ENCODE measurements around the gene SLC25A19.

SLC25A19 gene

DNA sequence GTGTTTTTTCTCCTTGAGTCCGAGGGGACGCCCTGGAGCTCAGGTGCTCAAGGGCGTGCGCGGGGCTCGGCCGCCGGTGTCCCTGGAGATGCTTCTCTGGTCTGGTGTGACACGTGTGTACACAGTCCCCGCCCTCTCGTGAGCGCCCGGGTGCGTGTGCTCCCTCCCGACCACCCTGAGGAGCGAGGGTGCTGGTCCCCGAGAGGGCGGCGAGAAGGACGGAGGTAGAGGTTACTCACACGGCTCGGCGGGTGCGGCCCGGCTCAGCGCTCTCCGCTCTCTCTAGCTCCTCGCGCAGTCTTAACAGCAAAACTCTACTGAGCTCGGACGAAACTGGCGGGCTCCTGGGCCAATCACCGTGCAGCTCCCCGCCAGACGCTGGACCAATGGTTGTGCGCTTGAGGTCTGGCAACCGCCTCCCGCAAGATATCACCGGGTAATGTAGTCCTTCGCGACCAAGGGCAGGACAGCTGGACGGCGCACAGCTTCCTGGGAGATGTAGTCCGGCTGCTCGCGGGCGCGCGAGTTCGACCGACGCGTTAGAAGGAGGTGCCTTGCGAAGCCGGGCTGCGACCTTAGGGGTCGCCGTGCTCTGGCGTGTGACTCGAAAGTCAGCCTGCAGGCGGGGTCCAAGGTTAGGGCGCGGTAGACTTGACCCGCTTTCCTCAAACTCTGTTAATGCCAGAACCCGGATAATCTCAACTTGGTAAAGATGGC lies at the start of gene SLC25A19:
TSS of gene SLC25A19 (minus strand) at position 319 of the 717 bp plus-strand sequence. CDS start 2,669 bp downstream, outside the sequence.
- peak; percentile 91 to 98 for DNase-seq

DNA sequence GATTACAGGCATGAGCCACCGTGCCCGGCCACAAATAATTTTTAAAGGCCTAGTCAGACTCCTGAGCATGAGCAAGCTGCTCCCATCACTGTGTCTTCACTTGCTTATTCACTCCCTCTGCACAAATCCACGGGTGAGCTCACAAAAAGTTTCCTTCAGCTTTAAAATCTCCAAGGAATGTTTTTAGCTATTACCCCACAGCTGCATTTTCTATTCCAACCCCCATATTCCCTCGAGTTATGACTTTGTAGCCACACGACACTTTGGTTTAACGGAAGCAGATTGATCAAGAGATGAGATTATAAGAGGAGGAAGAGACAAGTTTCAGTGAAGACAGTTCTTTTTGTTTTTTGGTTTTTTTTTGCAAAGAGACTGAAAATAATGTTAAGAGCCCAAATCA lies 49.1 kb upstream of the SLC25A19 start:
- DNase-seq = no peak

DNA sequence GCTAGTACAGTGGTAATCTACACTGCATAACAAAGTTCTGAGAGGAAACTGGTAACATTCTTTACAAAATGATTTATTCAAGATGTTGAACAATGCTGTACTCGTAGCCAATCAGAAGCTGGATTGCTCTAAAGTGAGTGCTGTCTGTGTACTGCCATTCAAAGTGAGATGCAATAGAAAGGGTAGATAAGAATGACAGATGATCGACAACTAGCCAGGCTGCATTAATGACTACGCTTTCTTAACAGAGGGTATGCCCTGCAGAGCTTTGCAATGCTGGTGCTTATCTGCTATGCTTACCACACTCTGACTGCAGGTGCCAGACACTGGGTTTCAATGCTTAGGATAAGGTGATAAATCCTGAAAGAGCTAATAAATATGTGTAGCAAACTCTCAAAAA lies 46.1 kb upstream of the SLC25A19 start:
- no peak for DNase-seq

DNA sequence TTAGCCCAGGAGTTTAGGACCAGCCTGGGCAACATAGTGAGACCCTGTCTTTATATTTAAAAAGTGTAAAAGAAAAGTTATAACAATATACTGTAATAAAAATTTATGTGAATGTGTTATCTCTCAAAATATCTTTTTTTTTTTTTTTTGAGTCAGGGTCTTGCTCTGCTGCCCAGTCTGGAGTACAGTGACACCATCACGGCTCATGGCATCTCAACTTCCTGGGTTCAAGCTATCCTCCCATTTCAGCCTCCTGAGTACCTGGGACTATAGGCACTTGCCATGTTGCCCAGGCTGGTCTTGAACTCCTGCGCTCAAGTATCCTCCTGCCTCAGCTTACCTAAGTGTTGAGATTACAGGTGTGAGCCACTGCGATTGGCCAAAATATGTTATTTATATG lies 45.5 kb upstream of the SLC25A19 start:
- DNase-seq = no peak

DNA sequence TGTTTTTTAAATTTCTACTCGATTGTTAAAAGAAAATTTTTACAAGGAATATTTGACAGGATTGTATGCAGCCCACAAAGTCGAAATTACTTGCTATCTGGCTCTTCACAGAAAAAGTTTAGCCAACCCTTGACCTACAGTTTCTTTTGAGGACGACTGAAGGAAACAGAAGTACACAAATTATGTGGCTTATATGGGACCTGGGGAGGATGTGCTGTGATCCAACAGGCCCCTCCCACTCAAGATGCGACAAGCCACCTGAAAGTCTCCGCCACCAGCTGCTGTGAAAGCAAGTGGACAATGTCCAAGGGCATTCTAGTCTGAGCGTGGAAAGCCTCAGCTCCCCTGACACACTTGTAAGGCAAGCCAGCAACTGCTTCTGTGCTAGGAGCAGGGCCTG lies 42.4 kb upstream of the SLC25A19 start:
- no peak for DNase-seq

DNA sequence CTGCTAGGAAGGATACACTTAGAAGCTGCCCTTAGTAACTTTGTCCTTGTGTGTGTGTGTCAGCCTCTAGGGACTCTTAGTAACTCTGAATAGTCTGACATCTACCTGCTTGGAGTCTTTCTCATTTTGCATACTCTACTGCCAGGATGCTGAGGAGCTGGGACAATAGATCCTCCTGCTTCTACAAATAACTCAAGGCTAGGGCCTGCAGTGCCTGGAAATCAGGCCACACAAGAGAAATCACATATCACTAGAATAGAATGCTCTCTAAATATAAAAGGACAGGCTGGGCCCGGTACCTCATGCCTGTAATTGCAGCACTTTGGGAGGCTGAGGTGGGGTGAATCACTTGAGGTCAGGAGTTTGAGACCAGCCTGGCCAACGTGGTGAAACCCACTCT lies 38.5 kb upstream of the SLC25A19 start:
- no peak for DNase-seq

DNA sequence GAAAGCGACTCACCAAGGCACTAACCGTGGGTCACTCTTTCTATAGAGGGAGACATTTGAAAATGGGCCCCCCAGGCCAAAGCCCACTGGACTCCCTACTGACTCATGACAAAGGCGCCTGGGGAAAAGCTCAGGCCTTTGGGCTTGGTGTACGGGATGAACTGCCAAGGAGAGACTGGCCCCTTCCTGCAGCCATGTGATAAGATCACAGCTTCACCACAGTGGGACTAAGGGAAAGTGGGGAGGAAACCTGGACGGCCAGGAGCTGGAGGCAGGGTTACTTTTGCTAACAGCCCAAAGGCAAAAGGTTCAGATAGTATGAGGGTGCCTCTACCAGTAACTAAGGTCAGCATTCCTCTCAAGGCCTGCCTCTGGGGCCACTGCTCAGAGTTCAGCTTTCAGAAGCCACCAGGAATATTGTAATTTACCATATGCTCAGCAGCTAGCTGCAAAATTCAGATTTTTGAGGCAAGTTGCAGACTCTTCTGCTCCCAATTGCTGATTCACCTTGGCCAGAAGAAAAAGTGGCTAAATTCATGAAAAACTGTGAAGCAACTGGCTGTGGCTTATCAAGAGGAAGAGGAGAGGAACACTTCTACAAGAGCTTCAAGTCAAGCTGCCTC lies 37.1 kb upstream of the SLC25A19 start:
- DNase-seq = no peak

DNA sequence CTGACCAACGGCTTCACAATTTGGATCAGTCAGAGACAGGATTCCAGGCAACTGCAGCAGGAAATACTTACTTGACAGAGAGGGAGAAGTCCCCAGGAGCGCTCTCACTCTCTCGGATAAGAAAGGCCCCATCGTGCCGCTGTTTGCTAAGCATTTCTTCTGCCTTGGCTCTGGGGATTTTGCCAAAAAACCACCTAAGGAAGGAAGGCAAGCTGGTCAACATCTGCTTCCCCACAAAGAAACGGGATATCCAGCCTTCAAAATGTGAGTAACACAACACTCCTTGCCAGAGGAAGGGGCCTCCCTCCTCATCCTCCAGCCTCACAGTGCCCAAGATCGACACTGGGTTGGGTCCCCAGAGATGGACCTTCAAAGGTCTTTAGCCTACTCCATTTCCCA lies 36.6 kb upstream of the SLC25A19 start:
- DNase-seq = no peak

DNA sequence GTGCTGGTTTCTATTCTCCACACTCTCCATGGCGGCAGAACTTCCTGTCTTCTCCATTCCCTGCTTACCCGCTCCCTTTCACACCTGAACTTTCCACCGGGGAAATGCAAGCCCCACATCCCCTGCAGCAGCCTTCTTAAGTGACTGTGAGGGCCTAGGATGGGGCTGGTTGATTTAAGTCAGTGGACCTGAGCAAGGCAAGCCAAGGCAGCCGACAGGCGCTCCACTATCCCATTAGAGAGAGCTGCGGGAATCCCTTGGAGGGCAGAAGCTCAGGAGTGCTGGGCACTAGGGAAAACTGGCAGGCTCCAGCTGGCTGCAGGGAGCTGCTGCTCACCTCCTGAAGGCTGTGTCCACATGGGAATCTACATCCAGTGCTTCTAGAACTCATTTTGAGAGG lies 36.1 kb upstream of the SLC25A19 start:
- DNase-seq = no peak

DNA sequence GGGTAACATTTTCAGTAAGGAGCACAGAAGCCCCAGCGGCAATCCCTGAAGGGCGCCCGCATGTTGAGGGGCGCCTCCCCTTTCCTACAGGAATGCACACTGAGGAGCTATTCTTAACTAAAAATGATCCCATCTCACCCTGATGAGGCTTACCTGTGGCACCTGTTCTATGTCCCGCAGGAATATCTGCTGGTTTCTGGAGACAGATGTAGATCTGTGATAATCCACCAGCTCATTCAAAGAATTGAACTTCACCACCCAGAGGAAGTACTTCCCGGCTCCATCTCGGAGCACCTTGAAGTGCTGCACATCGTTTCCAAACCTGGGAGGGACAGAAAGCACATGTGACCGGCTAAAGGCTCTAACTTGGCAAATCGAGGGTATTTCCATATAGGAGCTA lies 32.3 kb upstream of the SLC25A19 start:
- DNase-seq = no peak

DNA sequence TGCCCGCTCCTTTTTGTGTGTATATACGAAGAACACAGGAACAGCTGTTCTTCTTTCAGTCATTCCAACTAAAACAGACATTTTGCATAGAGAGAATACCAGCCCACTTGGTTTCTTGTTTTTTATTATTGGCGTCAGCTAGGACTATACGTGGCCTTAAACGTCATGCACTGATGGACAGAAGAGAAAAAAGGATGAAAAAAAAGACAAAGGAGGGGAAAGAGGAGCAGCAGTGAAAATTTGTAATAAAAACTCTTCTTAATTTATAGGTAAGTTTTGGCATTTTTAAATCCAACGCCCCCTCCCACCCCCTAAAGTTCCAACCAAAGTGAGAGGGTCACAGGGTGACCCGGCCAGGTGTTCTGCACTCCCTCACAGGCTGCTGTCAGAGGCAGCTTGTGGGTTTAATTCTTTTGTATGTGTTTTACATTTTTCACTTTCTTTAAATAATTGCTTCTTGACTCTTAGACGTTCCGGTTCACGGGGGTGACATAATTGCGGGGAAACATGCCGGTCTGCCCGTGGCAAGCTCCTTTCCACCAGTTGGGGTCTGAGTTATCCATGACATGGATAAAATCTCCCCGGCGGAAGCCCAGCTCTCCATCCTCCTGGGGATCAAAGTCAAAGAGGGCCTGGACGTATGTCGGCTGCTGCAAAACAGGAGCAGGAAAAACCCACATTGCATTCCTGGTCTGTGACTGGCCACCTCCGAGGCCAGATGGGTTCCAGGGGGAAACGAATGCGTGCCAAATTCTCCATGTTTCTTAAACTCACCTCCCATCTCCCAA lies 30.9 kb upstream of the SLC25A19 start:
- DNase-seq = no peak

DNA sequence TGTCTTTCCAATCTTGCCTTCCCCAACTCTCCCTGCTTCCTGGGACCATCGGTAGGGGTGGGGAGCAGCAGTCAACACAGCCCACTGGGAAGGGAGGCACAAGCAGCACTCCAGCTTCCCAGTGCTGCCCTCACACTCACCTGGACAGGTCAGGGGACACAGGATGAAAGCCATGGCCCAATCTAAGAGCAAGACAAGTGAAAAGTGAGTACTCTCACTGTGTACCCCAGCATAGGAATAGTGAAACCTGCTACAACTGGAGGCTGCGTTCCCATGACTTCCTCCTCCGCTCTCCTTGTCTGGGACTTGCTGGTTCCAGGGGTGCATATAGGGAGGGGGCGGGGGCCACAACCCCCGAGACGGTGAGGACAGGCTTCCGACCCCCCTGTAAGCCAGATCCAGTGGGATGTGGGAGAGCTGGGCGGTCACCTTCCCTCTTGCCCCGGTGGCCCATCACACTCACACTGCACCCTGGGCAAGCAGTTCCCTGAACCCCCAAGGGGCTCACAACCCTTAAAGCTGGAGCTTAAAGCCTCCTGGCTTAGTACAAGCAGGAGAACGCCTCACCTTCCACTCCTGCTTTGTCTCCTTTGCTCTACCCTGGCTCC lies 29.5 kb upstream of the SLC25A19 start:
- no peak for DNase-seq

DNA sequence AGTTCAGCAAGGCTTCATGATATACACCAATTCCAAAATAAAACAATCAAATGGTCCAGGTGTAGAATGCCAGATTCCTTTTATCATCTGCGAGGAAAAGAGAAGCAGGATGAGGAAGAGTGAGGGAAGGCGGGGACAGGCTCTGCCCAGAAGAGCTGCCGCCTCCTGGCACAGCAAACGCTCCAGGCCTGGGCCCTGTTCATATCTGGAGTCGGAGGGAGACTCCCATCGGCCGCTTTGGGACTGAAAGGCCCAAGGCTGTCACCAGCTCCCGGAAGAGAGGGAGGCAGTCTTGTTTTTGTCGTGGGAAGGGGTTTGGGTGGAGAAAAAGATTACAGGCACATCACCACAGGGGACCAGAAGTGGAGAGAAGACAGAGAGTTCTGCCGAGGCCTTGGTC lies 29.0 kb upstream of the SLC25A19 start:
- no peak for DNase-seq

DNA sequence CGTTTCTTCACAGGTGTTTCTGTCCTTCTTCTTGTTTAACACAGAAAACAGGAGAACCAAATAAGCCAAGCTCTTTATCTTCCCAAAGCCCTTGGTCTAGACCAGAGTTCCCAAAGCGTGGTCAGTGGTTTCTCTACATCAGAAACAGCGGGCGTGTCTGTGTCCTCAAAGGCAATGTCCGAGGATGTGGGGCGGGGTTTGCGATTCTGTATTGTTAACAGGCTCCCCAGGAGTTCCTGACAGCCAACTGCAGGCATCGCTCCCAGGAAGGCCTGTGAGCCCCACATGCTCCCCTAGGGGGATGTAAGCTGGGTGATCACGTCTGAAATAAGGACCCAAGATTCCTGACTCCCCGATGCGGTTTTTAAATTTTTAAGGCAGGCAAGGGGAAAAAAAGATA lies 28.4 kb upstream of the SLC25A19 start:
- no peak for DNase-seq

DNA sequence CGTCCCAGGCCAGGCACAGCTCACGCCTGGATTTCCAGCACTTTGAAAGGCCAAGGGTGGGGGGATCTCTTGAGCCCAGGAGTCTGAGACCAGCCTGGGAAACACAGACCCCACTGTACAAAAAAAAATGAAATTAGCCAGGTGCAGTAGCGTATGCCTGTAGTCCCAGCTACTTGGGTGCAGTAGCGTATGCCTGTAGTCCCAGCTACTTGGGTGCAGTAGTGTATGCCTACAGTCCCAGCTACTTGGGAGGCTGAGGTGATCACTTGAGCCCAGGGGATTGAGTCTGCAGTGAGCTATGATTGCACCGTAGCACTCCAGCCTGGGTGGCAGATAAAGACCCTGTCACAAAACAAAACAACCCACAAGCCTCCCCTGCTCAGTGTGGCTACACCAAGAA lies 27.0 kb upstream of the SLC25A19 start:
- DNase-seq = no peak

DNA sequence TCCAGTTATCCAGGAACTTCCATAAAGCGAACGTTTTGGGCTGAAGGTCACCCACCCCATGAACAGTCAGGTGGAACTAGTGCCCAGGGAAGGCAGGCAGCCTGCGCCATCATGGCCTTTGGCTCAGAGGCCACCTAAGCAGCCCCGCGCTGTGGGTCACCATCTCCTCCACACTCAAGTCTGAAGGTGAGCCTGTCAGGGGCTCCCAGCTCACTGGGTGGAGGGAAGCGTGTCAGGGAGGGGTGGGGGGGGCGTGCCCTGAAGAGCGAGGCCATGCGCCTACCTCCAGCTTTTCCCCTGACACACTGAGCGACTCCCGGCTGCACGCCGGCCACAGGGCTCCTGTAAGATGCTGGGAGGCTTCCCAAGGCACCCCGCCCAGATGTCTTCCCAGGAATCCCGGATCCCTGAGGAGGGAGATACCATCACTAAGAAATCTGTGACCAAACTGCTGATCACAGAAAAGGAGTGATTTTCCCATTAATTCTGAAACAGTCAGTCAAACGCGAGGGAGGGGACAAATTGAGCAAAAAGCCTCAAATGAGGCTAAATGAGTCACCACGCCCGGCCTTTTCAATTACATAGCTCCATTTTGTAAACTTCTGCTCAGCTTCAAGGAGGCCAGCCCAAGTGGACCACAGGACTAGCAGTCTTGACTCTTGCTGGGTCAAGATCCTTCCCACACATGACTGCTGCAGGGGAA lies 26.5 kb upstream of the SLC25A19 start:
- no peak for DNase-seq

DNA sequence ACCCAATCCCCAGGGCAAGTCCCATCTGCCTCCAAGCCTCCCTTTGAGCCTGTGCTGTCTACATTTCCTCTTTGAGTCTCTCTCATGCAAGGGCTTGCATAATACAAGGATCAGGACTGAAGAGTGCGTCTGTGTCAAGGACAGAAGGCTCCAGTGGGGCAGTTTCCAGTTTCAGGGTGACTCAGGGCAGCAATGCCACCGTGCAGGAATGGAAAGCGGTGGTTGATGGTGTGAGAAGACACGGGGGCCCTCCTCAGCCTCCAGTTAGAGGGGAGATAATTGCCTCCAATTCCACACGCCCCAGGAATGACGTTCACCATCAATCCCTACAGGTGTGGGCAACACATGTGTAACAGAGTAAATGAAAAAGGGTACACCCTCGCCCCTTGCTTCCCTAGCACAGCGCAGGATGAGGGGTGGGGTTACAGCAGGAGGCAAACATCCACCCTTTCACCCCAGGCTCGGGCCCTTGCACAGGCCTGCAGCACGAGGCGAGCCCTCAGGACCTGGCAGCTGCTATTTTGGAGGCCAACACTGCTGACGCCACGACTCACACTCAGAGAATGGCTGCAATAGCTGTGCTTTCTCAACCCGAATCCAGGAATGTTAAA lies 24.8 kb upstream of the SLC25A19 start:
- DNase-seq = no peak

DNA sequence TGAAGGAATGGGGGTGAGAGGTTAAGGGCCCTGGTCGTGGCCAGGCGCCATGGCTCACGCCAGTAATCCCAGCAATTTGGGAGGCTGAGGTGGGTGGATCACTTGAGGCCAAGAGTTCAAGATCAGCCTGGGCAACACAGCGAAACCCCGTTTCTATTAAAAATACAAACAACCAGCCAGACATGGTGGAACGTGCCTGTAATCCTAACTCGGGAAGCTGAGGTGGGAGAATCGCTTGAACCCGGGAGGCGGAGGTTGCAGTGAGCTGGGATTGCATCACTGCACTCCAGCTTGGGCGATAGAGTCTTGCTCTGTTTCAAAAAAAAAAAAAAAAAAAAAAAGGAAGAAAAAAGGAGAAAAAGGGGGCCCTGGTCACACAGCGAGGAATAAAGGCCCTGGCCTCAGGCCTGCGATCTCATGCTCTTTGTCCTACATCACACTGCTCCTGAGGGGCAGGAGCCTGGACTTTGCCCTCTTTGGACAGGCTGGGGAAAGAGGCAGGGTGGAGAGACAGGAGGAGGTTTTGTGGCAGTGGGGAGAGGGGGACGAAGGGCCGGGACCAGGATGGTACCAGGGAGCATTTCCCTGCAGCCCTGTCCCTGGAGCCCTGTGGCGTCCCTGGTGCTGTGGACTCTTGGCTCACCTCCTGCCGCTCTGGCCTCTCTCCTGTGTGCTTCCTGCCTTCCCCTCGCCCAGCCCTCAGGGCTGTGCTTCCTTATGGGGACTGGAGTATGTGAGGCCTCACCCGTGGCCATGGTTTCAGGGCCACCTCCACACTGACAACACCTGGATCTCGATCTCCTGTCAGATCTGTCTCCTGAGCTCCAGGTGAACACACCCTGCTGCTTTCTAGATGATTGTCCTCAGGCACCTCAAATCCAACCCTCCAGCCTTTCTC lies 19.7 kb upstream of the SLC25A19 start:
- no peak for DNase-seq

DNA sequence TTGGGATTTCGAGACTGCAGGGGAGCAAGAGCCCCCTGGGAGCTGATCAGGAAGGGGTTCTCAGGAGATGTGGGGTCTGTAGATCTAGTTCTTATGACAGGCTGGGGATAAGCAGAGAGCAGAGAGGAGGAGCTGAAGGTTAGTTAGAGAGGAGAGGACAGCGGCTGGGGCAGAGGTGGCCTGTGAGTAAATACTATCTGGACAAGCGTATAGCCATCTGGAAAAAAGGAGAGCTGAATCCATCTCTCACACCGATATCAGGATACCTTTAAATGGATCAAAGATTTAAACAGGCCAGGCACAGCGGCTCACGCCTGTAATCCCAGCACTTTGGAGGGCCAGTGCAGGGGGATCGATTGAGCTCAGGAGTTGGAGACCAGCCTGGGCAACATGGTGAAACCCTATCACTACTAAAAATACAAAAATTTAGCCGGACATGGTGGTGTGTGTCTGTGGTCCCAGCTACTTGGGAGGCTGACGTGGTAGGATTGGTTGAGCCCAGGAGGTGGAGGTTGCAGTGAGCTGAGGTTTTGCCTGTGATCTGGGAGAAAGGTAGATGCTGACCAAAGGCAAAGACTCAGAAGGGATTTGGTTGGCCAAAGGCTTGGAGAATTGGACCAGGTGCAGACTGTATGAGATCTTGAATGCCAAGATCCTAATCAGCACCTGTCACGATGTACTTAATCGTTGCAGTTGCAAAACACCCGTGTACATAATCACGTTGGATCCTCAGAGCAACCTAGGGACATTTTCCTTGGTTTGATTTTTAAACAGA lies 18.9 kb upstream of the SLC25A19 start:
- DNase-seq = no peak

DNA sequence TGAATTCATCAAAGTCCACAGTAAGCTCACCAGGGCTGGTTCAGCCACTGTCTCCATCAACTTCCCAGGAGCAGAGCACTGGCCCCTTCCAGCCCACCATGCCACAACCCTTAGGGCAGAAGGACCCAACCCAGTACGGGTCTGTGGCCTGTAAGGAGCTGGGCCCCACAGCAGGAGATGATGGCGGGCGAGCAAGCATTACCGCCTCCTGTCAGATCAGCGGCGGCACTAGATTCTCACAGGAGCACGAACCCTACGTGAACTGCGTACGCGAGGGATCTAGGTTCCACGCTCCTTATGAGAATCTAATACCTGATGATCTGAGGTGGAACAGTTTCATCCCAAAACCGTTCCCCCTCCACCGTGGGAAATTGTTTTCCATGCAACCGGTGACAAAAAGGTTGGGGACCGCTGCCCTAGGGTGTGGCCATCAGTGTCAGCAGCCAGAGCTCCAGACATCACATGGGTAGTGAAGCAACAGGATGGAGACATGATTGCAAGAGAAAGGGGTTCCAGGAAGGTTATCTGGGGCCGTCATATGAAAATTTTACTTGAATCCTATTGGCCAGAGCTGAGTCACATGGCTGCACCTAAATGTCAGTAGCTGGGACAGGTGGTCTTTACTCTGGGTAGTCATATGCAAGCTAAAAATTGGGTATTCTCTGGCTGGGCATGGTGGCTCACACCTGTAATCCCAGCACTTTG lies 12.4 kb upstream of the SLC25A19 start:
- no peak for DNase-seq

All from stimulated activated CD4-positive, alpha-beta T cell treated with anti-CD3 and anti-CD28 coated beads, Interleukin-4, amount 100 ng/mL, for 4 hours (primary cell).